Smooth muscle cell (in vitro differentiated cells): ENCODE results near the gene ZFP82. TPM values are rescaled to one million over a fixed set of nuclear protein-coding genes. Genes with fewer than 3 reads are reported as not detected.

Experiments
- DNase-seq: peaks from one replicate; lab custom pipeline; 2025; ENCODE audit not compliant: unreplicated experiment; lab: John Stamatoyannopoulos, UW
- H2AFZ ChIP-seq: fragments of 200-600 bp; sonication (generic); 2 replicates; pipeline ENCODE4 v1.6.0; 2016; ENCODE audit warnings: antibody characterized with exemption, low read depth, mild to moderate bottlenecking
- H3F3A ChIP-seq: fragments of 200-600 bp; sonication (generic); 2 replicates; pipeline ENCODE4 v1.6.0; 2017; ENCODE audit warnings: antibody characterized with exemption, low read depth
- H3K27ac ChIP-seq: fragments of 200-600 bp; sonication (generic); 2 replicates; pipeline ENCODE4 v1.5.1; 2016; ENCODE audit warnings: low read depth, mild to moderate bottlenecking
- H3K27me3 ChIP-seq: fragments of 200-600 bp; sonication (generic); 2 replicates; pipeline ENCODE4 v1.6.1; 2016; ENCODE audit warnings: low read depth, mild to moderate bottlenecking
- H3K36me3 ChIP-seq: fragments of 200-600 bp; sonication (generic); 2 replicates; pipeline ENCODE4 v1.5.1; 2016; ENCODE audit warnings: low read depth
- H3K4me1 ChIP-seq: fragments of 200-600 bp; sonication (generic); 2 replicates; pipeline ENCODE4 v1.5.1; 2016; ENCODE audit warnings: low read depth
- H3K4me2 ChIP-seq: fragments of 200-600 bp; sonication (generic); 2 replicates; pipeline ENCODE4 v1.6.0; 2016; ENCODE audit warnings: mild to moderate bottlenecking
- H3K4me3 ChIP-seq: fragments of 200-600 bp; sonication (generic); 2 replicates; pipeline ENCODE4 v1.5.1; 2016; ENCODE audit warnings: mild to moderate bottlenecking
- H3K79me2 ChIP-seq: fragments of 200-600 bp; sonication (generic); 2 replicates; pipeline ENCODE4 v1.6.0; 2016; ENCODE audit warnings: low read depth, mild to moderate bottlenecking
- H3K9ac ChIP-seq: fragments of 200-600 bp; sonication (generic); 2 replicates; pipeline ENCODE4 v1.6.0; 2016; ENCODE audit warnings: low read depth
- H3K9me3 ChIP-seq: fragments of 200-600 bp; sonication (generic); replicated peaks from 2 replicates; pipeline ENCODE4 v1.5.1; 2016; ENCODE audit warnings: low read depth
- H4K20me1 ChIP-seq: fragments of 200-600 bp; sonication (generic); 2 replicates; pipeline ENCODE4 v1.6.0; 2016; ENCODE audit warnings: low read depth
- CTCF ChIP-seq: fragments of 200-600 bp; sonication (generic); IDR thresholded peaks from 2 replicates; pipeline ENCODE4 v1.5.1; 2017; ENCODE audit warnings: borderline replicate concordance, mild to moderate bottlenecking, antibody characterized with exemption; ENCODE audit not compliant: insufficient read depth, poor library complexity, severe bottlenecking
- WGBS: methylation state at CpG from one replicate; pipeline ENCODE4 v1.1.7; 2016; ENCODE audit warnings: low lambda C conversion rate; 5-methylcytosine and 5-hydroxymethylcytosine counted together
- polyA plus RNA-seq: library from polyadenylated mRNA; unstranded; fragments of >200 nt; fragmentation: Nextera tagmentation; extraction: Ambion mirVana; gene quantifications from 2 replicates; pipeline ENCODE4 v1.2.1, GENCODE V29; 2016
- total RNA-seq: library from RNA; depleted of rRNA; stranded (reverse); fragments of >200 nt; gene quantifications from 2 replicates; pipeline ENCODE4 v1.2.3, GENCODE V29; 2014

The ZFP82 gene
- total and polyA plus RNA-seq, 2 experiments from 2014 or later = 6.8 to 7.3 TPM

DNA sequence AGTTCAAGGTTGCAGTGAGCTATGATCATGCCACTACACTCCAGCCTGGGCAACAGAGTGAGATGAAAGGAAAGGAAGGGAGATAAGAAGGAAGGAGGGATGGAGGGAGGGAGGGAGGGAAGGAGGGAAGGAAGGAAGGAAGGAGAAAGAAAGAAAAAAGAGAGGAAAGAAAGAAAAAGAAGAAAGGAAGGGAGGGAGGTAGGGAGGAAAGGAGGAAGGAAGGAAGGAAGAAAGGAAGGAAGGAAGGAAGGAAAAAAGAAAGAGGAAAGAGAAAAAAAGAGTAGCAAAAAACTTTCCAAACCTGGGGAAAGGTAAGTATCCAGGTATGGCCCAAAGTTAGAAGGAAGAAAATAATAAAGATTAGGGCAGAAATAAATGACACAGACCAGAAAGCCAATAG is 46.6 kb downstream of the ZFP82 start:
- no peaks in the 10 kb centered on the region for H4K20me1 ChIP-seq
- peaks cover 18% of the 10 kb centered on the region for H3K79me2 ChIP-seq
- TF ChIP-seq CTCF = no peak
- H3K4me1 ChIP-seq = no peaks in the 10 kb centered on the region
- no peaks in the 10 kb centered on the region for H3K27me3 ChIP-seq
- H2AFZ ChIP-seq = no peak overlapping the region
- H3K4me3 ChIP-seq = no peak overlapping the region
- H3K27ac ChIP-seq = no peak overlapping the region
- H3K9me3 ChIP-seq = no peaks in the 10 kb centered on the region
- no peaks in the 10 kb centered on the region for H3F3A ChIP-seq
- H3K36me3 ChIP-seq = no peaks in the 10 kb centered on the region
- no peak overlapping the region for H3K4me2 ChIP-seq
- DNase-seq = no peak
- no peak overlapping the region for H3K9ac ChIP-seq

DNA sequence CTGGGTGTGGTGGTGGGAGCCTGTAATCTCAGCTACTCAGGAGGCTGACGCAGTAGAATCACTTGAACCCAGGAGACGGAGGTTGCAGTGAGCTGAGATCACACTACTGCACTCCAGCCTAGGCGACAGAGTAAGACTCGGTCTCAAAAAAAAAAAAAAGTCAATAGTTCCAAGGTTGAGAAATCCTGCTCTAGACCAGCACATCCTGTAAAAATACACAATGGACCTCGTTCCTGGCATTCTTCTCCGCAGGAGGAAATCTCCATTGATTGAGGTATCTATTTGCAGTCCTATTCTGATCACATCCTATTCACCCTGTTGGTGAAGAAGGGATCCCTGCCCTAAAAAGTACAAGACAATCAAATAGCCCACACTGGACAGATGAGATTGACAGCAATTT is 54.6 kb downstream of the ZFP82 start:
- Histone ChIP-seq H3K27me3 (no peaks in the 10 kb centered on the region), H3F3A (no peaks in the 10 kb centered on the region), H3K79me2 (no peaks in the 10 kb centered on the region), H3K9ac (no peak overlapping the region), H4K20me1 (no peaks in the 10 kb centered on the region), H2AFZ (no peak overlapping the region), H3K36me3 (peaks cover 18% of the 10 kb centered on the region), H3K27ac (no peak overlapping the region), H3K4me1 (no peaks in the 10 kb centered on the region), H3K4me2 (no peak overlapping the region), H3K9me3 (no peaks in the 10 kb centered on the region), H3K4me3 (no peak overlapping the region)
- WGBS = 88% methylated on average over 6 of the region's 6 CpGs
- no peak for TF ChIP-seq CTCF
- no peak for DNase-seq

Other genes with a start within 250 kb of the ZFP82 start
- gene ZNF565, start 204.0 kb downstream of the ZFP82 start, total RNA-seq = 4.5 and 8.6 TPM in 2 replicates
- gene ZNF565, start 204.0 kb downstream of the ZFP82 start, polyA plus RNA-seq = 2.6 and 4.7 TPM in 2 replicates
- 155 and 161 TPM in 2 replicates for gene ZNF146, start 203.5 kb downstream of the ZFP82 start, total RNA-seq
- 49.4 and 57.5 TPM in 2 replicates for gene ZNF146, start 203.5 kb downstream of the ZFP82 start, polyA plus RNA-seq
- 1.8 and 2.0 TPM in 2 replicates for gene ZFP14, start 39.4 kb downstream of the ZFP82 start, total RNA-seq
- gene ZFP14, start 39.4 kb downstream of the ZFP82 start, polyA plus RNA-seq = 1.3 and 1.8 TPM in 2 replicates
- 6.9 and 9.8 TPM in 2 replicates for gene ZNF566, start 70.9 kb upstream of the ZFP82 start, total RNA-seq
- gene ZNF566, start 70.9 kb upstream of the ZFP82 start, polyA plus RNA-seq = 3.5 and 4.6 TPM in 2 replicates
- 25.3 and 40.3 TPM in 2 replicates for gene ZNF260, start 109.6 kb upstream of the ZFP82 start, total RNA-seq
- 7.6 and 8.0 TPM in 2 replicates for gene ZNF260, start 109.6 kb upstream of the ZFP82 start, polyA plus RNA-seq
- gene ZNF529, start 154.6 kb upstream of the ZFP82 start, total RNA-seq = 9.3 and 10.0 TPM in 2 replicates
- gene ZNF529, start 154.6 kb upstream of the ZFP82 start, polyA plus RNA-seq = 2.9 and 3.5 TPM in 2 replicates
- gene ZNF382, start 186.7 kb upstream of the ZFP82 start, total RNA-seq = 6.0 and 8.9 TPM in 2 replicates
- 3.0 and 3.5 TPM in 2 replicates for gene ZNF382, start 186.7 kb upstream of the ZFP82 start, polyA plus RNA-seq
- gene ZNF461, start 248.2 kb upstream of the ZFP82 start, total RNA-seq = 9.8 and 11.5 TPM in 2 replicates
- 2.6 and 5.1 TPM in 2 replicates for gene ZNF461, start 248.2 kb upstream of the ZFP82 start, polyA plus RNA-seq